ENCODE measurements around the gene IQSEC3.
"Not testable (repeated sequence)": the region's sequence is repeated elsewhere in the genome, so short reads cannot be mapped to it uniquely, and the experiment has no call there.

Gene IQSEC3

GRCh38 chr12:52902-53734, 13.4 kb upstream of the IQSEC3 start:
- DNase-seq (ENCODE audit: low read depth): not testable (repeated sequence)

- DNase-seq (ENCODE audit: low read depth): no peak
Measured at GRCh38 chr12:53735-54730, 12.5 kb upstream of the IQSEC3 start.

DNA sequence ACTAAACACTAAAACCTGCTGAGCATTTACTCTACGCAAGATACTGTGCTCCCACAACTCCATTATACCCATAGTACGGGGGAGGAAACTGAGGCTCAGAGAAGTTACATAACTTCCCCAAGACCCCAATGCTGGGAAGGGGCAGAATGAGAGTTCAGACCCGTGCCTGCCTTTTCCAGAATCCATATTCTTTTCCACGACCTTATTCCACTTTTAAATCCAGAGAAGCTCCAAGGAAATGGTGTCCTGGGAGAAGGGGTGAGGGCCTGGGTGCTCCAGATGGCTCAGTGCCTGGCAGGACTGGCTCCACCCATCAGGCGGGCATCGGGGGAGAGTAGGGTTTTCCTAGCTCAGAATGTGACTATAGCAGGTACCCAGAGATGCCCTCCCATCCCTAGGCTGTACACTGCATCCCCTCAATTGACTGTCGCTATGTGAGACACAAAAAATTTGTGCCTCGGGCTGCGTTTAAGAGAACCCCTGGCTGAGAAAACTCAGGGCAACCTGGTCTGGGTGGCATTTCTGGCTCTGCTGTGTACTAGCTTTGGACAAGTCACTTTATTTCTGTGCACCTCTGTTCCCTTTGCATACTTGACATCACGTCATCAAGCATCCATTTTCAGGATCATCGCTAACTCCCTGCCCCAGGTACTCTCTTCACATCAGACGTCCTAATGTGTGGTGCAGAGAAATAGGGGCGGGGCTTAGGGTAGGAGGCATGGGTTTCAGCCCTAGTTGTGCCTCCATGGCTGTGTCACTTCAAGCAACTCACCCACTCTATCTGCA, 11.6 kb upstream of the IQSEC3 start:
- DNase-seq (ENCODE audit: low read depth): no peak

- no peak for DNase-seq (ENCODE audit: low read depth)
Measured at GRCh38 chr12:56683-57346, 9.8 kb upstream of the IQSEC3 start.

DNA sequence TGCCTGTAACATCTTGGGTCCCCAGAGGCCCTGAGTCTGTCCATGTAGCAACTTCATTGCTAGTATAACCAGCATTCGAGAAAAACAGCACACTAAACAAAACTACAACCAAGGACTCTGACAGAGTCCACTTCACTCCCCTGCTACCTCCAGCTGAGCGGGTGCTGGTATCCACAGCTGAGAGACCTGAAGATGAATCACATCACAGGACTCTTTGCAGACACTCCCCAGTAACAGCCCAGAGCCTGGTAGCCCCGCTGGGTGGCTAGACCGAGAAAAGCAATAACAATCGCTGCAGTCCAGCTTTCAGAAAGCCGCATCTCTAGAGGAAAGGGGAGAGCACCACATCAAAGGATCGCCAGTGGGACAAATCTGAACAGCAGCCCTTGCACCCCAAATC, 9.0 kb upstream of the IQSEC3 start:
- no peak for DNase-seq (ENCODE audit: low read depth)

GRCh38 chr12:58832-59231, 7.7 kb upstream of the IQSEC3 start:
- DNase-seq (ENCODE audit: low read depth): no peak

- not testable (repeated sequence) for DNase-seq (ENCODE audit: low read depth)
Measured at GRCh38 chr12:61845-62244, 4.7 kb upstream of the IQSEC3 start.

DNA sequence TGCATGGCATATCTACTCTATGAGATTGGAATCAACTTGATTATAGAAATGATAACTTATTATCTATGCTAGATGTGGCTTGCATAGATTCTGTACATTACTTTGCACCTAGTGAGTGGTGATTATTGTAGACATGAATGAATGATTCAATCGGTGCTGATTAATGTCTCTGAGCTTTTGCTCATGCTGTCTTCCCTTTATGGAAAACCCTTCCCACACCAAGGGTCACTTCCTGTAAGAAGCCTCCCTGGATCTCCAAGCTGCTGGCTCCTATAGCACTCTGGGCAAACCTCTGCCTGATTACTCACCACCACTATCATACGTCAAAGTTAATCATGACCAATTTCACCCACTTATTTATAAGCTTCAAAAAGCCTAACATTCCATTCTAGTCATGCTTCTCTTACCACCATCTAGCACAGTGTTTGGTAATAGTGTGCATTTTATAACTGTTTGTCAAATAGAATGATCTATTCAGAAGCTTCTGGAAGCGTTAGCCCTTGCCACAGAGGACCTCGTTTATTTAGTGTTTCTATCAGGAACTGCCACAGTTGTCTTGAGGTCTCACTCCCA, 990 bp upstream of the IQSEC3 start:
- not testable (repeated sequence) for DNase-seq (ENCODE audit: low read depth)

DNA sequence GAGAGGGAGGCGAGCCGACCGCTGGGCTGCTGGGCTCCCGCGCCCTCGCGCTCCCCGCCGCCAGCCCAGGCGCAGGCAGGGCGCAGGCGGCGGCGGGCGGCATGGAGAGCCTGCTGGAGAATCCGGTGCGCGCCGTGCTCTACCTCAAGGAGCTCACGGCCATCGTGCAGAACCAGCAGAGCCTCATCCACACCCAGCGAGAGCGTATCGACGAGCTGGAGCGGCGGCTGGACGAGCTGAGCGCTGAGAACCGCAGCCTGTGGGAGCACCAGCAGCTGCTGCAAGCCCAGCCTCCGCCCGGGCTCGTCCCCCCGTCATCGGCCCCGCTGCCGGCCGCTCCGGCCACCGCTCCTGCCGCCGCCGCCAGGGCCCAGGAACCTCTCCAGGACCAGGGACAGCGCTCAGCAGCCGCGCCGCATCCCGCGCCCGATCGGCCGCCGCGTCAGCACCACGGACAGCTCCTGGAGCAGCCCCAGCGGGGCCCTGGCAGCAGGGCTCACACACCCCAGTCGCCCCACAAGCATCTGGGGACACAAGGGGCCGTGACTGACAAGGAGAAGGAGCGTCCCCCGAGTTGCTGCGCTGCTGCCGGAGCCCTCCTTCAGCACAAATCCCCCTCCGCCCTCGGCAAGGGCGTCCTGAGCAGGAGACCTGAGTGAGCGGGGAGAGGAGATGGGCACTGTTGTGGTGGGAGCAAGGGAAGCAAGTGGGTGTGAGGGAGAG, 376 bp downstream of the IQSEC3 start:
- not testable (repeated sequence) for DNase-seq (ENCODE audit: low read depth)

- DNase-seq (ENCODE audit: low read depth): not testable (repeated sequence)
Measured at GRCh38 chr12:69677-70076, 3.1 kb downstream of the IQSEC3 start.

- DNase-seq (ENCODE audit: low read depth): not testable (repeated sequence)
Measured at GRCh38 chr12:70541-70940, 4.0 kb downstream of the IQSEC3 start.

DNA sequence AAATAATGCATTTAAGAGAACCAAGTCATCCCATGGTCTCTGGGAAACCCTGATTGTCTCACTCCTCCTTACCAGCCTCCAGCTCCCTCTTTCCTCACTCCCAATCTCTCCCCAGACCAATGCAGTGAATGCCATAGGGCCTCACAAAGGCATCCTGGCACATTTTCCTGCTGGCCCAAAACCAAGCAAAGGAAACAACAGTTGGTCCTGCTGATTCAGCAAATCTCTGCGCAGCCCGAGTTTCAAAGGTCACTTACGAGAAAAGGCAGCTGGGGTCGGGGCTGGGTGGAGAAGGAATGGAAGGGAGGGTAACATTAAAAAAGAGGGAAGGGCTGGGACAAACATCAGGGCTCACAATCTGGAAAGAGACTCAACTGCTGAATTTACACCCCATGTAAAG, 5.5 kb downstream of the IQSEC3 start:
- DNase-seq (ENCODE audit: low read depth): not testable (repeated sequence)

- not testable (repeated sequence) for DNase-seq (ENCODE audit: low read depth)
Measured at GRCh38 chr12:74420-75190, 8.0 kb downstream of the IQSEC3 start.

DNA sequence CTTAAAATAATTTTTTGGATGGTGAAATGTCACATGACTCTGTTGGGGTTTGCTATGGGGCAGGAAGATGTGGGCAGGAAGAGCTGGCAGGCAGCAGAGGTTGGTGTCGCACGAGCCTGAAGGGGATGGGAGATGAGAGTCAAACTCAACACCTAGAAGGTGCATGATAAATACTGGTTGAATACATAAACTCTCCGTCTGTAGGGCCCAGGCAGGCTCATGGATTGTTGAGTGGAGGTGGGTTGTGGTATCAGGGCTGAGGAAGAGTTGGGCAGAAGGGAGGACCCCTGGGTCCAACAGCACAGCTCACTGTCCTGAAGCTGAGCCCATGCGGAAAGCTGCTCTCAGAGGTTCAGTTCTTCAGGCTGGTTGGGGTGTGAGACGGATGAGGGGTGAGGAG, 9.0 kb downstream of the IQSEC3 start:
- DNase-seq (ENCODE audit: low read depth): not testable (repeated sequence)

- DNase-seq (ENCODE audit: low read depth): not testable (repeated sequence)
Measured at GRCh38 chr12:76102-76501, 9.5 kb downstream of the IQSEC3 start.

DNA sequence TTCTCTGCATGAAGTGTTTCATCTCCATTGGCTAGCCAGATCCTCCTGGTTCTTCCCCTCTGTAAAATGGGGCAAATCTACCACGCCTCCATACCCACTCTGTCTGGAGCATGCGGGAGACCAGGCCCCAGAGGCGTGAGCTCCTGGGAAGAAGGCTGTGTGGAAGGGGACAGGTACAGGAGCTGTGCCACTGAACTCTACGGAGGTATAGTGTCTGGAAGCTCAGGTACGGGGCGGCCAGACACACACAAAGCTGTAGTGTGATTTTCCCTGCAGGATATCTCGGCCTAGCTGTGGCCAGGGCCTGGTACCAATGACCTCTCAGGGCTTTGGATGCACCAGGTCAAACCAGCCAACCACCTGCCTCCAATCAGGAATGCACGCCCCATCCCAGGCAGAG, 10.0 kb downstream of the IQSEC3 start:
- DNase-seq (ENCODE audit: low read depth): not testable (repeated sequence)

GRCh38 chr12:77101-77719, 10.6 kb downstream of the IQSEC3 start:
- DNase-seq (ENCODE audit: low read depth): not testable (repeated sequence)

DNA sequence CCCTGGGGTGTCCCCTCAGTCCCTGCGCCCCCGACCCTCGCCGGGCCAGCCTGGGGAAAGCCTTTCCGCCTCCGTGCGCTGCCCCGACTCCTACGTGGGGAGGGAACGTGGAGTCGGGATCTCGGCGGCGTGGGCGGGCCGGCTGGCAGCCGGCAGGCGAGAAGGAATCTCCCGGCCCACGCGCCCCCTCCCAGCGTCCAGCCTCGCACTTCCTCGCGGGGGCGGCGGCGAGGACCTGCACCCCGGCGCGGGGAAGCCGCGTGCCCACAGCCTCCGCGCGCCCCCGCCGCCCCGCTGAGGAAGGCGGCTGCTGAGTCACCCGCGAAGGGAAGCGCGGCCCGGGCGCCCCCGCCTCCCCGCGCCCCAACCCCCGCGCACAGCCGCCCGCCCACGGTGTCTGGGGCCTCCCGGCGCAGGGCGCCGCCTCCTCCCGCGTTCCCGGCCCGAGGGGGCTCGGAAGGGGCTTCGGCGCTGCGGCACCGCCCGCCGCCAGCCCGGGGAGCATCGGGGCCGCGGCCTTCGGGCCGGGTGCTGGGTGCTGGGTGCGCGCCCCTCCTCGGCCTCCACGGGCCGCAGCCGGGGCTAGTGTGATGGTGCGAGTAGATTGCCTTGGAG, 11.3 kb downstream of the IQSEC3 start:
- DNase-seq (ENCODE audit: low read depth): not testable (repeated sequence)

- DNase-seq (ENCODE audit: low read depth): no peak
Measured at GRCh38 chr12:78981-79380, 12.4 kb downstream of the IQSEC3 start.

All from stimulated activated CD8-positive, alpha-beta memory T cell treated with anti-CD3 and anti-CD28 coated beads, Interleukin-12 subunit alpha, Interleukin-12 subunit beta, amount 100 ng/mL, for 1 hour (primary cell).